Effector CD8-positive, alpha-beta T cell (primary cell): ENCODE measurements around the gene ABAT.
"Not testable (repeated sequence)": the region's sequence is repeated elsewhere in the genome, so short reads cannot be mapped to it uniquely, and the experiment has no call there.

Source experiments
- DNase-seq: peaks from one replicate; lab custom pipeline; 2025; lab: John Stamatoyannopoulos, UW

Gene ABAT

GRCh38 chr16:8682551-8683259 is 8.3 kb downstream of the ABAT start:
- DNase-seq: no peak

- no peak for DNase-seq
Observed at GRCh38 chr16:8683640-8684039, 9.2 kb downstream of the ABAT start.

- DNase-seq: no peak
Observed at GRCh38 chr16:8685617-8686016, 11.2 kb downstream of the ABAT start.

GRCh38 chr16:8686031-8686621 is 11.7 kb downstream of the ABAT start:
- DNase-seq: no peak

GRCh38 chr16:8686879-8687278 is 12.5 kb downstream of the ABAT start:
- no peak for DNase-seq

GRCh38 chr16:8689686-8690085 is 15.3 kb downstream of the ABAT start:
- no peak for DNase-seq

GRCh38 chr16:8691728-8692127 is 17.3 kb downstream of the ABAT start:
- no peak for DNase-seq

- no peak for DNase-seq
Observed at GRCh38 chr16:8694795-8695728, 20.6 kb downstream of the ABAT start.

GRCh38 chr16:8696880-8697279 is 22.5 kb downstream of the ABAT start:
- no peak for DNase-seq

- no peak for DNase-seq
Observed at GRCh38 chr16:8697965-8698364, 23.5 kb downstream of the ABAT start.

GRCh38 chr16:8703693-8704092 is 29.3 kb downstream of the ABAT start:
- DNase-seq: no peak

- no peak for DNase-seq
Observed at GRCh38 chr16:8704098-8704497, 29.7 kb downstream of the ABAT start.

- not testable (repeated sequence) for DNase-seq
Observed at GRCh38 chr16:8705100-8705822, 30.8 kb downstream of the ABAT start.

- DNase-seq: no peak
Observed at GRCh38 chr16:8708536-8708935, 34.1 kb downstream of the ABAT start.

GRCh38 chr16:8712589-8713361 is 38.4 kb downstream of the ABAT start:
- DNase-seq: no peak

GRCh38 chr16:8713635-8714172 is 39.3 kb downstream of the ABAT start:
- no peak for DNase-seq

- no peak for DNase-seq
Observed at GRCh38 chr16:8714174-8714573, 39.8 kb downstream of the ABAT start.

- no peak for DNase-seq
Observed at GRCh38 chr16:8714807-8715206, 40.4 kb downstream of the ABAT start.

GRCh38 chr16:8716052-8716451 is 41.6 kb downstream of the ABAT start:
- DNase-seq: no peak

GRCh38 chr16:8716592-8716991 is 42.2 kb downstream of the ABAT start:
- DNase-seq: no peak

GRCh38 chr16:8717469-8717868 is 43.1 kb downstream of the ABAT start:
- no peak for DNase-seq
